ENCODE data around the gene PACSIN1. TPM values are rescaled to one million over a fixed set of nuclear protein-coding genes. Genes with fewer than 3 reads are reported as not detected.

PACSIN1 gene
- total RNA-seq, 1 donor from 2014 or later = 0.41 TPM

DNA sequence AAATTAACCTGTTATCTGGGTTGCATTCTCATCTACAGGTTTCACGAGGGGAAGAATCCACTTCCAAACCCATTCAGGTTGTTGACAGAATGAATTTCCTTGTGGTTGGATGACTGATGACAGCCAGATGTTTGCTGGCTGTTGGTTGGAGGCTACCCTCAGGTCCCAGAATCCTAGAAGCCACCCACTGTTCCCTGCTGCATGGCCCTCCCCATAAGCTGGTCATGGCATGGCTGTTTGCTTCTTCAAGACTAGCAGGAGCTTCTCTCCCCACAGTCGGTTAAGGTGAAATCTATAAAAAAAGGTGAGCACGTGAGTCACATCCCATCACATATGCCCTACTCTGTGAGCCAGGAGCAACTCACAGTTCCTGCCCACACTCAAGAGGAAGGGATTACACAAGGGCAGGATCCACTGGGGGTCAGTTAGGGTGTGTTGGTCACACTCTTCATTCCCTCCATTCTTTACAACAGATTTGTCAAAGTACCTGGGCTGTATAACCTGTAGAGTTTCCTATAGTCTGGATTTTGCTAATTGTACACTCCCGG, 20.5 kb upstream of the PACSIN1 start:
- Histone ChIP-seq H3K4me1 (no peaks in the 10 kb centered on the region), H3F3A (ENCODE audit: low read depth) (peaks cover 8% of the 10 kb centered on the region), H3K9me3 (ENCODE audit: low read depth) (no peaks in the 10 kb centered on the region), H3K4me2 (no peak overlapping the region), H2AFZ (replicated peaks) (no peak overlapping the region), H3K4me3 (no peak overlapping the region), H4K20me1 (ENCODE audit: low read depth) (no peaks in the 10 kb centered on the region), H3K36me3 (no peaks in the 10 kb centered on the region), H3K27ac (no peak overlapping the region), H3K79me2 (ENCODE audit: low read depth) (no peaks in the 10 kb centered on the region), H3K27me3 (no peaks in the 10 kb centered on the region), H3K9ac (no peak overlapping the region)
- no peak for TF ChIP-seq EZH2phosphoT487 (IDR thresholded peaks at IDR 0.05)
- TF ChIP-seq CTCF (IDR thresholded peaks at IDR 0.05) = no peak
- no peak for TF ChIP-seq EZH2 (IDR thresholded peaks at IDR 0.05)
- H3K4me1 Mint-ChIP-seq = peaks cover 15% of the 10 kb centered on the region
- H3K4me3 Mint-ChIP-seq = no peak overlapping the region
- H3K27me3 Mint-ChIP-seq (ENCODE audit: insufficient read depth, low read depth) = peaks cover 2% of the 10 kb centered on the region
- H3K36me3 Mint-ChIP-seq = no peaks in the 10 kb centered on the region
- H3K27ac Mint-ChIP-seq = no peak overlapping the region
- H3K9me3 Mint-ChIP-seq = no peaks in the 10 kb centered on the region
- no peak for DNase-seq (ENCODE audit: low spot score)

- no peaks in the 10 kb centered on the region for H3K27me3 ChIP-seq
- no peak overlapping the region for H3K4me3 ChIP-seq
- H3K9me3 ChIP-seq (ENCODE audit: low read depth) = no peaks in the 10 kb centered on the region
- no peak overlapping the region for H3K9ac ChIP-seq
- DNase-seq (ENCODE audit: low spot score) = no peak
- no peaks in the 10 kb centered on the region for H3K36me3 ChIP-seq
- Mint-ChIP-seq H3K36me3 (no peaks in the 10 kb centered on the region), H3K27me3 (ENCODE audit: insufficient read depth, low read depth) (peaks cover 5% of the 10 kb centered on the region), H3K4me3 (no peak overlapping the region), H3K4me1 (peaks cover 15% of the 10 kb centered on the region), H3K27ac (no peak overlapping the region), H3K9me3 (no peaks in the 10 kb centered on the region)
- no peak overlapping the region for H2AFZ ChIP-seq (replicated peaks)
- H3K79me2 ChIP-seq (ENCODE audit: low read depth) = no peaks in the 10 kb centered on the region
- no peak overlapping the region for H3K27ac ChIP-seq
- H3K4me2 ChIP-seq = no peak overlapping the region
- H3F3A ChIP-seq (ENCODE audit: low read depth) = peaks cover 8% of the 10 kb centered on the region
- H4K20me1 ChIP-seq (ENCODE audit: low read depth) = no peaks in the 10 kb centered on the region
- no peaks in the 10 kb centered on the region for H3K4me1 ChIP-seq
- TF ChIP-seq EZH2phosphoT487 (IDR thresholded peaks at IDR 0.05) (no peak), CTCF (IDR thresholded peaks at IDR 0.05) (no peak), EZH2 (IDR thresholded peaks at IDR 0.05) (no peak)
These were observed 18.5 kb upstream of the PACSIN1 start for GRCh38 chr6:34447386-34447785.

DNA sequence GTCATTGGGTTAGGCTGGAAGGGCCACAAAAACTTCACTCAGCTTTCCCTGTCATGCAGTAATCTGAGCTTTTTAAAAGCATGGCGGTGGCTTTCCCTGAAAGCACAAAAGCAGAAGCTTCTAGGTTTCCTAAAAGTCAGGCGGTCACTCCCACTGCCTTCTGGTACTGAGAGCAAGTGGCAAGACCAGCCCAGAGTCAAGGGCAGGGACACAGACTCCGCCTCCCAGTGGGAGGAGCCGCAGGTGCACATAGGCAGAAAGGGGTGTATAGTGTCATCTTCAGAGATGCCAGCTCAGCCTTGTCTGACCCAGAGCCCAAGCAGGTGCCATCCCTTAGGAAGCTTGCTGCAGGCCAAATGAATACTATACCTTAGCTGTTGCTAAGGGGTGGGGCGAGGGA, 18.0 kb upstream of the PACSIN1 start:
- Histone ChIP-seq H3K4me3 (no peak overlapping the region), H4K20me1 (ENCODE audit: low read depth) (no peaks in the 10 kb centered on the region), H3K36me3 (no peaks in the 10 kb centered on the region), H3K9me3 (ENCODE audit: low read depth) (no peaks in the 10 kb centered on the region), H3K79me2 (ENCODE audit: low read depth) (no peaks in the 10 kb centered on the region), H2AFZ (replicated peaks) (no peak overlapping the region), H3K27ac (no peak overlapping the region), H3K27me3 (no peaks in the 10 kb centered on the region), H3F3A (ENCODE audit: low read depth) (peaks cover 8% of the 10 kb centered on the region), H3K4me2 (no peak overlapping the region), H3K4me1 (no peaks in the 10 kb centered on the region), H3K9ac (no peak overlapping the region)
- TF ChIP-seq EZH2 (IDR thresholded peaks at IDR 0.05) (no peak), CTCF (IDR thresholded peaks at IDR 0.05) (no peak), EZH2phosphoT487 (IDR thresholded peaks at IDR 0.05) (no peak)
- H3K27me3 Mint-ChIP-seq (ENCODE audit: insufficient read depth, low read depth) = peaks cover 5% of the 10 kb centered on the region
- H3K4me1 Mint-ChIP-seq = peaks cover 15% of the 10 kb centered on the region
- no peak overlapping the region for H3K4me3 Mint-ChIP-seq
- H3K9me3 Mint-ChIP-seq = no peaks in the 10 kb centered on the region
- no peak for DNase-seq (ENCODE audit: low spot score)
- no peak overlapping the region for H3K27ac Mint-ChIP-seq
- no peaks in the 10 kb centered on the region for H3K36me3 Mint-ChIP-seq

Measured in neural progenitor cell (in vitro differentiated cells).